Mucosa of gallbladder (tissue), 1 donor: Measurements from ENCODE around the gene ZNF618. TPM values are rescaled to one million over a fixed set of nuclear protein-coding genes. Genes with fewer than 3 reads are reported as not detected.

Source experiments
- DNase-seq: peaks from one replicate; pipeline ENCODE4 v3.0.0-alpha.2; 2020; ENCODE audit warnings: low spot score
- total RNA-seq: library from RNA; stranded (reverse); gene quantifications from one replicate; pipeline ENCODE4 v1.2.1, GENCODE V29; 2021
- donor health status: DM: no; HTN: no; CAD: no.

ZNF618 gene
- total RNA-seq, 1 donor from 2014 or later, result 26.6 TPM

GRCh38 chr9:113999256-114000062 is 123.3 kb downstream of the ZNF618 start:
- DNase-seq, result peak; percentile 6

- peak; percentile 7 for DNase-seq
These were observed 124.0 kb downstream of the ZNF618 start for GRCh38 chr9:114000063-114000454.

- DNase-seq, result peak; percentile 8
These were observed 124.7 kb downstream of the ZNF618 start for GRCh38 chr9:114000671-114001409.

GRCh38 chr9:114001410-114001685 is 125.2 kb downstream of the ZNF618 start:
- peak; percentile 3 for DNase-seq

- DNase-seq, result peak; percentile 2
These were observed 125.7 kb downstream of the ZNF618 start for GRCh38 chr9:114001794-114002261.

- DNase-seq, result peak; percentile 9
These were observed 126.3 kb downstream of the ZNF618 start for GRCh38 chr9:114002271-114002985.

- peak; percentile 7 for DNase-seq
These were observed 126.9 kb downstream of the ZNF618 start for GRCh38 chr9:114002986-114003350.

GRCh38 chr9:114003351-114003750 is 127.2 kb downstream of the ZNF618 start:
- DNase-seq, result peak; percentile 7

GRCh38 chr9:114003758-114004157 is 127.6 kb downstream of the ZNF618 start:
- DNase-seq, result peak; percentile 10

GRCh38 chr9:114004221-114004716 is 128.2 kb downstream of the ZNF618 start:
- DNase-seq, result peak; percentile 56

- peak; percentile 8 for DNase-seq
These were observed 129.5 kb downstream of the ZNF618 start for GRCh38 chr9:114005371-114006154.

- DNase-seq, result peak; percentile 4
These were observed 130.0 kb downstream of the ZNF618 start for GRCh38 chr9:114006155-114006550.

GRCh38 chr9:114006931-114007691 is 131.0 kb downstream of the ZNF618 start:
- DNase-seq, result peak; percentile 9

GRCh38 chr9:114007991-114008666 is 132.0 kb downstream of the ZNF618 start:
- DNase-seq, result peak; percentile 6

GRCh38 chr9:114008667-114009410 is 132.7 kb downstream of the ZNF618 start:
- DNase-seq, result peak; percentile 8

- peak; percentile 2 for DNase-seq
These were observed 135.2 kb downstream of the ZNF618 start for GRCh38 chr9:114011313-114011712.

GRCh38 chr9:114012126-114012525 is 136.0 kb downstream of the ZNF618 start:
- peak; percentile 1 for DNase-seq

GRCh38 chr9:114014044-114014443 is 137.9 kb downstream of the ZNF618 start:
- DNase-seq, result no peak

GRCh38 chr9:114015607-114016006 is 139.5 kb downstream of the ZNF618 start:
- peak; percentile 11 for DNase-seq
